ENCODE measurements around the gene LRP1.

DNA sequence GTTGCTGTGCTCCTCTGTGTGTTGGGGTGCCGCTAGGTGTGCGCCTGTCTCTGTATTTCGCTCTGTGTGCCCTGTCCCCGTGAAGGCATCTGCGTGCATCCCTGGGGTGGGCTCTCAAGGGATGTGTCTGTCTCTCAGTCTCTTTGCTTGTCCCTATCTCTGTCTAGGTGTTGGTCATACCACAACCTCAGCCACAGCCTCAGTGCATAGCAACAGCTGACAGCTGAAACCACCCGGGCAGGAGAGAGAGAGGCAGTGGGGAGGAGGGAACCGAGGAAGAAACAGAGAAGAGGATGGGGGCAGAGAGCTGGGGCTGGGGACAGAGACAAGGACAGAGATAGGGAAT is 87.4 kb downstream of the LRP1 start:
- TF ChIP-seq, protein P1, sequence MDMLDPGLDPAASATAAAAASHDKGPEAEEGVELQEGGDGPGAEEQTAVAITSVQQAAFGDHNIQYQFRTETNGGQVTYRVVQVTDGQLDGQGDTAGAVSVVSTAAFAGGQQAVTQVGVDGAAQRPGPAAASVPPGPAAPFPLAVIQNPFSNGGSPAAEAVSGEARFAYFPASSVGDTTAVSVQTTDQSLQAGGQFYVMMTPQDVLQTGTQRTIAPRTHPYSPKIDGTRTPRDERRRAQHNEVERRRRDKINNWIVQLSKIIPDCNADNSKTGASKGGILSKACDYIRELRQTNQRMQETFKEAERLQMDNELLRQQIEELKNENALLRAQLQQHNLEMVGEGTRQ (IDR thresholded peaks at IDR 0.05; ENCODE audit: low read depth, low read length): no peak
- TF ChIP-seq, protein P1 (CRISPR knock-in tag; IDR thresholded peaks at IDR 0.05; ENCODE audit: borderline replicate concordance): no peak
- TF ChIP-seq, protein P2, sequence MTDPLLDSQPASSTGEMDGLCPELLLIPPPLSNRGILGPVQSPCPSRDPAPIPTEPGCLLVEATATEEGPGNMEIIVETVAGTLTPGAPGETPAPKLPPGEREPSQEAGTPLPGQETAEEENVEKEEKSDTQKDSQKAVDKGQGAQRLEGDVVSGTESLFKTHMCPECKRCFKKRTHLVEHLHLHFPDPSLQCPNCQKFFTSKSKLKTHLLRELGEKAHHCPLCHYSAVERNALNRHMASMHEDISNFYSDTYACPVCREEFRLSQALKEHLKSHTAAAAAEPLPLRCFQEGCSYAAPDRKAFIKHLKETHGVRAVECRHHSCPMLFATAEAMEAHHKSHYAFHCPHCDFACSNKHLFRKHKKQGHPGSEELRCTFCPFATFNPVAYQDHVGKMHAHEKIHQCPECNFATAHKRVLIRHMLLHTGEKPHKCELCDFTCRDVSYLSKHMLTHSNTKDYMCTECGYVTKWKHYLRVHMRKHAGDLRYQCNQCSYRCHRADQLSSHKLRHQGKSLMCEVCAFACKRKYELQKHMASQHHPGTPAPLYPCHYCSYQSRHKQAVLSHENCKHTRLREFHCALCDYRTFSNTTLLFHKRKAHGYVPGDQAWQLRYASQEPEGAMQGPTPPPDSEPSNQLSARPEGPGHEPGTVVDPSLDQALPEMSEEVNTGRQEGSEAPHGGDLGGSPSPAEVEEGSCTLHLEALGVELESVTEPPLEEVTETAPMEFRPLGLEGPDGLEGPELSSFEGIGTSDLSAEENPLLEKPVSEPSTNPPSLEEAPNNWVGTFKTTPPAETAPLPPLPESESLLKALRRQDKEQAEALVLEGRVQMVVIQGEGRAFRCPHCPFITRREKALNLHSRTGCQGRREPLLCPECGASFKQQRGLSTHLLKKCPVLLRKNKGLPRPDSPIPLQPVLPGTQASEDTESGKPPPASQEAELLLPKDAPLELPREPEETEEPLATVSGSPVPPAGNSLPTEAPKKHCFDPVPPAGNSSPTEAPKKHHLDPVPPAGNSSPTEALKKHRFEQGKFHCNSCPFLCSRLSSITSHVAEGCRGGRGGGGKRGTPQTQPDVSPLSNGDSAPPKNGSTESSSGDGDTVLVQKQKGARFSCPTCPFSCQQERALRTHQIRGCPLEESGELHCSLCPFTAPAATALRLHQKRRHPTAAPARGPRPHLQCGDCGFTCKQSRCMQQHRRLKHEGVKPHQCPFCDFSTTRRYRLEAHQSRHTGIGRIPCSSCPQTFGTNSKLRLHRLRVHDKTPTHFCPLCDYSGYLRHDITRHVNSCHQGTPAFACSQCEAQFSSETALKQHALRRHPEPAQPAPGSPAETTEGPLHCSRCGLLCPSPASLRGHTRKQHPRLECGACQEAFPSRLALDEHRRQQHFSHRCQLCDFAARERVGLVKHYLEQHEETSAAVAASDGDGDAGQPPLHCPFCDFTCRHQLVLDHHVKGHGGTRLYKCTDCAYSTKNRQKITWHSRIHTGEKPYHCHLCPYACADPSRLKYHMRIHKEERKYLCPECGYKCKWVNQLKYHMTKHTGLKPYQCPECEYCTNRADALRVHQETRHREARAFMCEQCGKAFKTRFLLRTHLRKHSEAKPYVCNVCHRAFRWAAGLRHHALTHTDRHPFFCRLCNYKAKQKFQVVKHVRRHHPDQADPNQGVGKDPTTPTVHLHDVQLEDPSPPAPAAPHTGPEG (CRISPR knock-in tag; IDR thresholded peaks at IDR 0.05): no peak
- TF ChIP-seq NR2C2 (CRISPR knock-in tag; IDR thresholded peaks at IDR 0.05; ENCODE audit: borderline replicate concordance) (no peak), ZNF530 (CRISPR knock-in tag; IDR thresholded peaks at IDR 0.05; ENCODE audit: low read depth) (no peak)

Measured in HepG2 (cell line).